GM12878 (cell line): Measurements from ENCODE around the gene PPP2R5B.

Source experiments
- RAD51 ChIP-seq: fragments of 450-650 bp; IDR thresholded peaks from 2 replicates; pipeline ENCODE4 v1.6.1; 2016; ENCODE audit warnings: moderate library complexity, mild to moderate bottlenecking, inconsistent platforms
- ZNF274 ChIP-seq: IDR thresholded peaks from one replicate; pipeline ENCODE4 v1.8.0; 2011; ENCODE audit not compliant: insufficient read length, insufficient read depth
- TF ChIP-seq, protein P1 (sequence below): fragments of 150-350 bp; IDR thresholded peaks from 2 replicates; pipeline ENCODE4 v1.6.1; 2016; ENCODE audit warnings: low read depth, low read length

DNA sequence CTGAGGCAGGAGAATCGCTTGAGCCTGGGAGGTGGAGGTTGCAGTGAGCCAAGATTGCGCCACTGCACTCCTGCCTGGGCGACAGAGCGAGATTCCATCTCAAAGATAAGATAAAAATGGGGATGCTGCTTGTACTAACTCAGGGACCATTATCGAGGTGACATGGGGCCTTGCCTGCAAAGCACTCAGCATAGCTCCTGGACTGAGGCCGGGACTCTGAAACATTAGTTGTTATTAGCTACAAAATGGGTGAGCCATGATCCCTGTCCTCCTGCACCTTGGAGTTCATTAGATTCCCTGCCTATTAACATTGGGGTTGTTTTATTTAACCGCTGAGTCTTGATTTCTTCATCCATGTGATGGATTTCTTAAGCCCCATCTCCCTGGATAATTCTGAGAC is 5.1 kb downstream of the PPP2R5B start:
- TF ChIP-seq RAD51 = no peak
- TF ChIP-seq ZNF274 = no peak
- TF ChIP-seq, protein P1, sequence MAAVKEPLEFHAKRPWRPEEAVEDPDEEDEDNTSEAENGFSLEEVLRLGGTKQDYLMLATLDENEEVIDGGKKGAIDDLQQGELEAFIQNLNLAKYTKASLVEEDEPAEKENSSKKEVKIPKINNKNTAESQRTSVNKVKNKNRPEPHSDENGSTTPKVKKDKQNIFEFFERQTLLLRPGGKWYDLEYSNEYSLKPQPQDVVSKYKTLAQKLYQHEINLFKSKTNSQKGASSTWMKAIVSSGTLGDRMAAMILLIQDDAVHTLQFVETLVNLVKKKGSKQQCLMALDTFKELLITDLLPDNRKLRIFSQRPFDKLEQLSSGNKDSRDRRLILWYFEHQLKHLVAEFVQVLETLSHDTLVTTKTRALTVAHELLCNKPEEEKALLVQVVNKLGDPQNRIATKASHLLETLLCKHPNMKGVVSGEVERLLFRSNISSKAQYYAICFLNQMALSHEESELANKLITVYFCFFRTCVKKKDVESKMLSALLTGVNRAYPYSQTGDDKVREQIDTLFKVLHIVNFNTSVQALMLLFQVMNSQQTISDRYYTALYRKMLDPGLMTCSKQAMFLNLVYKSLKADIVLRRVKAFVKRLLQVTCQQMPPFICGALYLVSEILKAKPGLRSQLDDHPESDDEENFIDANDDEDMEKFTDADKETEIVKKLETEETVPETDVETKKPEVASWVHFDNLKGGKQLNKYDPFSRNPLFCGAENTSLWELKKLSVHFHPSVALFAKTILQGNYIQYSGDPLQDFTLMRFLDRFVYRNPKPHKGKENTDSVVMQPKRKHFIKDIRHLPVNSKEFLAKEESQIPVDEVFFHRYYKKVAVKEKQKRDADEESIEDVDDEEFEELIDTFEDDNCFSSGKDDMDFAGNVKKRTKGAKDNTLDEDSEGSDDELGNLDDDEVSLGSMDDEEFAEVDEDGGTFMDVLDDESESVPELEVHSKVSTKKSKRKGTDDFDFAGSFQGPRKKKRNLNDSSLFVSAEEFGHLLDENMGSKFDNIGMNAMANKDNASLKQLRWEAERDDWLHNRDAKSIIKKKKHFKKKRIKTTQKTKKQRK = no peak
